ENCODE data around the gene SEC14L6.

GRCh38 chr22:30556388-30556787 lies 9.8 kb upstream of the SEC14L6 start:
- TF ChIP-seq, protein P1, sequence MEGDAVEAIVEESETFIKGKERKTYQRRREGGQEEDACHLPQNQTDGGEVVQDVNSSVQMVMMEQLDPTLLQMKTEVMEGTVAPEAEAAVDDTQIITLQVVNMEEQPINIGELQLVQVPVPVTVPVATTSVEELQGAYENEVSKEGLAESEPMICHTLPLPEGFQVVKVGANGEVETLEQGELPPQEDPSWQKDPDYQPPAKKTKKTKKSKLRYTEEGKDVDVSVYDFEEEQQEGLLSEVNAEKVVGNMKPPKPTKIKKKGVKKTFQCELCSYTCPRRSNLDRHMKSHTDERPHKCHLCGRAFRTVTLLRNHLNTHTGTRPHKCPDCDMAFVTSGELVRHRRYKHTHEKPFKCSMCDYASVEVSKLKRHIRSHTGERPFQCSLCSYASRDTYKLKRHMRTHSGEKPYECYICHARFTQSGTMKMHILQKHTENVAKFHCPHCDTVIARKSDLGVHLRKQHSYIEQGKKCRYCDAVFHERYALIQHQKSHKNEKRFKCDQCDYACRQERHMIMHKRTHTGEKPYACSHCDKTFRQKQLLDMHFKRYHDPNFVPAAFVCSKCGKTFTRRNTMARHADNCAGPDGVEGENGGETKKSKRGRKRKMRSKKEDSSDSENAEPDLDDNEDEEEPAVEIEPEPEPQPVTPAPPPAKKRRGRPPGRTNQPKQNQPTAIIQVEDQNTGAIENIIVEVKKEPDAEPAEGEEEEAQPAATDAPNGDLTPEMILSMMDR (optimal IDR thresholded peaks at IDR 0.05 in 1 of 3, IDR thresholded peaks at IDR 0.05 in 1 of 3, conservative IDR thresholded peaks at IDR 0.05 in 1 of 3; ENCODE audit: extremely low read depth in 1 of 3, insufficient read depth in 2 of 3, low read length in 3 of 3), result peak in 2 of 3 experiments; percentile 11 to 36
- TF ChIP-seq EZH2 (IDR thresholded peaks at IDR 0.05; ENCODE audit: low read length), result no peak
